Vagina (tissue), 2 donors: ENCODE measurements around the gene RHOH.

Source experiments
- CTCF ChIP-seq, 3 experiments: fragments of 450-650 bp in 2 of 3; fragments of 200-600 bp in 1 of 3; sonication (generic) in 1 of 3; IDR thresholded peaks; one replicate each; pipeline ENCODE4 v1.5.1; 2017 to 2019; ENCODE audit warnings: antibody characterized with exemption in 3 of 3, mild to moderate bottlenecking in 2 of 3, moderate library complexity in 2 of 3
- POLR2A ChIP-seq, 2 donors: fragments of 450-650 bp; IDR thresholded peaks; one replicate each; pipeline ENCODE4 v1.6.1; 2017; ENCODE audit warnings: antibody characterized with exemption in 2 of 2, mild to moderate bottlenecking in 2 of 2, moderate library complexity in 2 of 2

GRCh38 chr4:40262077-40262528 lies 65.3 kb downstream of the RHOH start:
- no peak for TF ChIP-seq POLR2A (IDR thresholded peaks at IDR 0.05)
- TF ChIP-seq CTCF (IDR thresholded peaks at IDR 0.05), result no peak
